GM21717 (cell line): ENCODE data around the gene TCF12.
"Not testable (repeated sequence)": the region's sequence is repeated elsewhere in the genome, so short reads cannot be mapped to it uniquely, and the experiment has no call there.

Experiments
- ATAC-seq: cut with Tn5 transposase; IDR thresholded peaks from one replicate; pipeline ENCODE4 v1.9.1; 2021; ENCODE audit warnings: mild to moderate bottlenecking, moderate library complexity; ENCODE audit not compliant: unreplicated experiment

The TCF12 gene

GRCh38 chr15:57158997-57159668, 240.7 kb downstream of the TCF12 start:
- no peak for ATAC-seq

GRCh38 chr15:57159767-57160166, 241.3 kb downstream of the TCF12 start:
- ATAC-seq = no peak

GRCh38 chr15:57160823-57161560, 242.5 kb downstream of the TCF12 start:
- ATAC-seq = no peak

- ATAC-seq = not testable (repeated sequence)
Measured at GRCh38 chr15:57164251-57164650, 245.8 kb downstream of the TCF12 start.

- ATAC-seq = no peak
Measured at GRCh38 chr15:57165992-57166391, 247.5 kb downstream of the TCF12 start.

GRCh38 chr15:57167821-57168395, 249.5 kb downstream of the TCF12 start:
- ATAC-seq = no peak

- no peak for ATAC-seq
Measured at GRCh38 chr15:57169643-57170042, 251.2 kb downstream of the TCF12 start.

- no peak for ATAC-seq
Measured at GRCh38 chr15:57171426-57171825, 253.0 kb downstream of the TCF12 start.

GRCh38 chr15:57172925-57173324, 254.5 kb downstream of the TCF12 start:
- no peak for ATAC-seq

- no peak for ATAC-seq
Measured at GRCh38 chr15:57183041-57183440, 264.6 kb downstream of the TCF12 start.

GRCh38 chr15:57183614-57184344, 265.3 kb downstream of the TCF12 start:
- ATAC-seq = no peak

- no peak for ATAC-seq
Measured at GRCh38 chr15:57184502-57184901, 266.1 kb downstream of the TCF12 start.

GRCh38 chr15:57185507-57186074, 267.1 kb downstream of the TCF12 start:
- no peak for ATAC-seq

GRCh38 chr15:57189466-57189865, 271.0 kb downstream of the TCF12 start:
- ATAC-seq = no peak

GRCh38 chr15:57190208-57190607, 271.8 kb downstream of the TCF12 start:
- no peak for ATAC-seq

GRCh38 chr15:57193161-57193560, 274.7 kb downstream of the TCF12 start:
- ATAC-seq = no peak

GRCh38 chr15:57195326-57195725, 276.9 kb downstream of the TCF12 start:
- no peak for ATAC-seq

- no peak for ATAC-seq
Measured at GRCh38 chr15:57196865-57197264, 278.4 kb downstream of the TCF12 start.

GRCh38 chr15:57198131-57198530, 279.7 kb downstream of the TCF12 start:
- no peak for ATAC-seq

GRCh38 chr15:57198654-57199291, 280.3 kb downstream of the TCF12 start:
- no peak for ATAC-seq

- ATAC-seq = no peak
Measured at GRCh38 chr15:57201578-57201977, 283.1 kb downstream of the TCF12 start.
